GM11168 (cell line): ENCODE data around the gene SCRN1.

Experiments used
- in situ Hi-C: fragments of 300-500 bp; cut with MboI; formaldehyde crosslinking; loops from one replicate; pipeline ENCODE4 v1.12.0; 2022; ENCODE audit warnings: low sequenced_read_pairs; ENCODE audit not compliant: unreplicated experiment

SCRN1 gene

DNA sequence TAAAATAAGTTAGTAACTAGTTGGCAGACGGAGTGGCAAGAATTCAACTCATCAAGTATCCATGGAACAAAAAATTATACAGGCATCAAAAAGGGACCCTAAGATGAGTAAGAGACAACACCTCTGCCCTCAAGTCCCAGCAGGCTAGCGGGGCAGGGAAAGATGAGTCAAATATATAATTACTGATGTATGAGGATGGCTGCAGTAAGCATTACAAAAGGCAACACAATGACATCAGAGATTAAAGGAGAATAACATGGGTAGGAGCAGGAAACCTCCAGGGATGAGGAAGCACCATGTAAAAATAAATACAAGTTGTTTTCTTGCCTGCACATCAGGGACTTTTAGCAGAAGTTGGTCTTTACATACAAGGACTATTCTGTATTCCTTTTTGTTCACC lies 49.4 kb downstream of the SCRN1 start:
- in situ Hi-C loops: no loop called here

- in situ Hi-C loops: no loop called here
Measured at GRCh38 chr7:29937132-29937531, 52.5 kb downstream of the SCRN1 start.

DNA sequence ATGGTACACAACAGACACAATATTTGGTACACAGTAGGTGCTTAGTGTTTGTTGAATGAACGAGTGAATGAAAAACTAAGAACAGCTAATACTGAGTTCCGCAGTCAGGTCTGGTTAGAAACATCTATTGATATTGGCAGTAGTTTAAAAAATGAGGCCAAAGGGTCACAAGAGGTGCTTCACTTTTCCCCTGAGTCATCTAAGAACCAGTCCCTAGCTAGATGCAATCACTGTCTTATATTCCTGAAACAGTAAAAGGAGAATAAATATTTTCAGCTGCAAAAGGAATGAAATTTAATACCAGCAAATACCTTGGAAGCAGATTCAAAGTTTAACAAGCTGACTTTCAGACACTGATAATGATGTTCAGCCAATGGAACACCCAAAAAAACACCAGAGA lies 54.5 kb downstream of the SCRN1 start:
- in situ Hi-C loops: no loop called here

DNA sequence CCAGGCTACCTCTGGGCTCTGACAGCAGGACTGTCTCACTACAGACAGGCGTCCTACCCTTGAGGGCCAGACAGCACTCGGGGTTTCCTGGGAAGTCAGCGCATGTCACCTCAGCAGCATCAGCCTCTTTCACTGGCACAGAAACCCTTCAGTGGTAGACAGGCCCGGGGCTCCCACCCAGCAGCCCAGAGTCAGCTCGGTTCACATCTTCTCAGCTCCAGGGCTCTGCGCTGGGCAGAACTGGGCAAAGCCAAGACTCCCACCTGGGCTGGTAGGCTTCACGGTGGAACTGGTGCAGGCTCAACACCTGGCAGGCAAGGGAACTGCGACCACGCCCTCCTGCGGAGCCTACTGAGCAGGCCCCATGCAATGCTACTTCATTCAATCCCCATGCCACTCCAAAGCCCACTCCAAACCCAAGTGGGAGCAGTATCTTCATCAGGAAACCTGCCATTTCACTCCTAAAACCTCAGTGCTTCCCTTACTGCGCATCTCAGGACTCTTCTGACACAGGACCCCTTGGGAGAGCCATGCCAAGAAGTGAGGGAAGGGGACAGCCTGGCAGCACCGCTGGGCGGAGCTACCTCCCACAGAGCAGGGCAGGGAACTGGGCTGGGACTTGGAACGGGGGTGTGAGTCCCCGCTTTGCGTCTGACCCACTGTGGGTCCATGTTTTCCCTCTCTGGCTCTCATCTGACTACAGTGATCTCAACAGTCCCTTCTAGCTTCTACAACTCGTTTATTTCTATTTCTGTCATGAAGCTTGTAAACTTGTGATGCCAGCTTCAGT lies 60.4 kb downstream of the SCRN1 start:
- in situ Hi-C loops: no loop called here

DNA sequence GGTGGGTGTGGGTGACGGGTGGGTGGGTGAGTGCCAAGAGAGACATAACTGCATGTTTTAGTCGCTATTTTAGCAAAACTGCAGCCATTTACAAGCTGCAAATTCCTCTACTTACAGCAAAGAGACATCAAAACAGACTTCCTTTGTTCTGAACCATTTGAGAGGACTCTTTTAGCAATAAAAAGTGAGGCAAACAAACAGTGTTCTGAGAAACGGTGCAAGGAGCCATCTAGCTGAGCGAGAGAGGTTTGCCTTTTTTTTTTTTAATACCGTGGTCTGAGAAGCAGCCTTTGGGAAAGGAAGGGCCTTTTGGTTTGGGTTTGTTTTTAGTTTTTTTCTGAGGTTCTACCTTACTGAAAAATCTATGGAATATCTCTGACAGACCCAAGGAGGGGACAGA lies 62.9 kb downstream of the SCRN1 start:
- in situ Hi-C loops: no loop called here

- in situ Hi-C loops: no loop called here
Measured at GRCh38 chr7:29926216-29926615, 63.4 kb downstream of the SCRN1 start.

DNA sequence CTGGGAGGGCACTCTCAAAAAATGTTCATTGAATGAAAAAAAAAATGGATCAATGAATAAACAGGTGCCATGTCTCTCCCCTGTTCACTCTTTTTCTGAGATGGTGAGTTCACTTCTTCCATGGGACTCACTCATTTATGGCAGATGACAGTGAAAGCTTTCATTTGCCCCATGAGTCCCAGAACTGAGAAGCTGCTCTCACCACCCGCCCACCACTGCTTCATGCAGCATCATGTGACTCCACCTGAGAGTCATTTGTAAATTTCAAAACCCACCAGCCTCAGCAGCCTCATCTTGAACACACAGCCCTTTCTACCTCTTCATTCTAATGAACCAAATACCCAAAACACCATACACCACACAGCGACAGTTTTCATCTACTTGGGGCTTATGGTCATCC lies 64.9 kb downstream of the SCRN1 start:
- in situ Hi-C loops: no loop called here

GRCh38 chr7:29924006-29924405 lies 65.6 kb downstream of the SCRN1 start:
- in situ Hi-C loops: no loop called here

DNA sequence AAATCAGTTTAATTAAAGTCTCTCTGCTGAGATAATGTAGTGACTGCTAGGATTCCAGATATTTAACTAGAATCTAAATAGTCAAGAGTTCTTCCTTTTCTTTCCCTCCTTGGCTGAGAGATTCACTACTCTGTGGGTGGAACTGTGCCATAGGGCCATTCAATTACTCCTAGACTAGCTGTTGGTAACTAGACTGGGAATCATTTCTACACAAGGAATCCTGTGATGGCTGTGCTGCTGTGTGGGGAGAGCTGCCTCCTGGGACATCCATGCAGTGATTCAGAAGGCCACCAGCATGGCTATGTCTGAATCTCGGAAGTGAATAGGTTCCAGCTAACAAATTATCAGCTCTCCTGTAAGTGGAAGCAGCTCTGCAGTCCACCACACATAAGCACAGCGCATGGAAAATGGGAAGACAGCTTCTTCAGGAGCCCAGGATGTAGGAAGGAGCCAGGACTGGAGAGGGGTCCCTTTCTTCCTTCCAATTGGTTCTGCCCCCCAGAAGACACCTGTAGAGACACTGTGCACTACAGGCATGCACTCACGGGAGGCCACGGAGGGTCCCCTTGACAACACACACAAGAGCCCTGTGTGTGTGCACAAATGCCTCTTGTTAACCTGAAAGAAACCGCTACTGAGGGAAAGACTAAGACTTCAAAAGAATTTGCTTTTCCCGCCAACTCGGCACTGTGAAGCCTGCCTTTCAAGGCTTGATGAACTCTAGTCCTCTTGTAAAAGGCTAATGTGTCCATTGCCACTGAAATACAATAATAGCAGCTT lies 66.5 kb downstream of the SCRN1 start:
- in situ Hi-C loops: no loop called here

GRCh38 chr7:29921404-29922010 lies 68.1 kb downstream of the SCRN1 start:
- in situ Hi-C loops: no loop called here

- in situ Hi-C loops: no loop called here
Measured at GRCh38 chr7:29920491-29920890, 69.1 kb downstream of the SCRN1 start.

DNA sequence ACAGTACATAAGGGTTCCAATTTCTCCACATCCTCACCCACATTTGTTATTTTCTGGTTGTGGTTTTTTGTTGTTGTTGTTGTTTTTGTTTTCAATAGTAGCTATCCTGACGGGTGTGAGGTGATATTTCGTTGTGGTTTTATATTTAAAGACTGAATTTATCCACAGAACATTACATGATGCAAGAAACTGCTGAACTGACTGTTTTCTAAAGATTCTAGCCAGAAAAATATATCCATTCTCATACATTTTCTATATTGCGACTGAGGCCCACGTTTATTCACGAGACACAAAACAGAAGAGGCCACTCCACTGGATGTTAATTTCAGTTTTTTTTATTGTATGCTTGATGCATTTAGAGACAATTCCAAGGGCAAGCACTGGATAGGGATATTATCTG lies 69.8 kb downstream of the SCRN1 start:
- in situ Hi-C loops: no loop called here

- in situ Hi-C loops: no loop called here
Measured at GRCh38 chr7:29918850-29919249, 70.8 kb downstream of the SCRN1 start.

DNA sequence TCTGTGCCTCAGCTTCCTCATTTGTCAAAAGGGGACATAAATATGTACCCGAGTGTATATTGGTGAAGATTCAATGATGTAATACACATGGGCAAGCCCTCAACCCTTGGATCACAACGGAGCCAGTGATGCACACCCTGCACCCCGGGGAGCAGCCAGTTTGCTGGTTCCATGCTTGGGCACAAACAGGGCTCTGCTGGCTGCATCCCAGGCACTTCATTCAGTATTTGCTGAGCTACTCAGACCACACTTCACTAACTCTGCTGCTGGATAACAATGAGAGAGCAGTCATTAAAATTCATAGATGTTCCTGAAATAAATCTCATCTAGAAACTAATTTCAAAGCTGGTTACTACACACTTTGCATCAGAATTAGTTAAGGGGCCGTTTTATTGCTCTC lies 72.0 kb downstream of the SCRN1 start:
- in situ Hi-C loops: no loop called here

DNA sequence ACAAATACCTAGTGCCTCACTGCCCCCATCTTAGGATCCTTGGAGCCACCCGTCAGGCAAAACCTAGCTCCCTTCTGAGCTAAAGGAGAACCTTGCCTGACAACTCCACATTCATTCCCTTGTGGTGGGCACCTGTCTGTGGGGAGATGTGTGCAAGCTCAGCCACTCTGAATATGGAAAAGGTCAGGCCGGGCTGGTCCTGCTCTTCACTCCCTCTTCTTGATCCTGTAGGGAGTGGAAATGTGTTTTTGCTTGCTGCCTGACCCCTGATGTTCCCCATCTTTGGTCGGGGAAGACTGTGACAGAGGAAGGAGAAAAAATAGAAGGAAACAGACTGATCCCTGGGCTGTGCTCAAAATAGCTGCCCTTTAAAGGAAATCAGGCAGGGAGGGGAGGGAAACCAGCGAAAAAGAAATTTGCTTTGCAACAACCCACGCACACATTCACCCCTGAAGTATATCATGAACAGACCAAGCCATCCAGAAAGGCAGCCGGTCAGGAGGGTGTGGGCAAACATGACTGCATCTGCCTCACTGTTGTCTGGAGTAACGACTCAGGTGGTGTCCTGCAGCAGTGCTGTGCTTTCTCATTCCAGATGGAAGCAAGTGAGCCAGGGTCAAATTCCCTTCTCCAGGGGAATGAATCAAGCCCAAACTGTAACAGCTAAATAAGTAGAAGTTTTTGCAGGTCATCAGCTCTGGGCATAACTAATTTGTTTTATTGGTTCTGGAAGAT lies 74.0 kb downstream of the SCRN1 start:
- in situ Hi-C loops: no loop called here

- in situ Hi-C loops: no loop called here
Measured at GRCh38 chr7:29914180-29914579, 75.4 kb downstream of the SCRN1 start.

- in situ Hi-C loops: no loop called here
Measured at GRCh38 chr7:29906200-29907022, 83.2 kb downstream of the SCRN1 start.

GRCh38 chr7:29900745-29901144 lies 88.9 kb downstream of the SCRN1 start:
- in situ Hi-C loops: no loop called here

- in situ Hi-C loops: no loop called here
Measured at GRCh38 chr7:29898301-29898700, 91.3 kb downstream of the SCRN1 start.
